ENCODE measurements around the gene DYNLT4. TPM values are rescaled to one million over a fixed set of nuclear protein-coding genes. Genes with fewer than 3 reads are reported as not detected.

Gene DYNLT4
- total RNA-seq, 4 donors from 2014 or later: 2.4 TPM; not detected in 3

DNA sequence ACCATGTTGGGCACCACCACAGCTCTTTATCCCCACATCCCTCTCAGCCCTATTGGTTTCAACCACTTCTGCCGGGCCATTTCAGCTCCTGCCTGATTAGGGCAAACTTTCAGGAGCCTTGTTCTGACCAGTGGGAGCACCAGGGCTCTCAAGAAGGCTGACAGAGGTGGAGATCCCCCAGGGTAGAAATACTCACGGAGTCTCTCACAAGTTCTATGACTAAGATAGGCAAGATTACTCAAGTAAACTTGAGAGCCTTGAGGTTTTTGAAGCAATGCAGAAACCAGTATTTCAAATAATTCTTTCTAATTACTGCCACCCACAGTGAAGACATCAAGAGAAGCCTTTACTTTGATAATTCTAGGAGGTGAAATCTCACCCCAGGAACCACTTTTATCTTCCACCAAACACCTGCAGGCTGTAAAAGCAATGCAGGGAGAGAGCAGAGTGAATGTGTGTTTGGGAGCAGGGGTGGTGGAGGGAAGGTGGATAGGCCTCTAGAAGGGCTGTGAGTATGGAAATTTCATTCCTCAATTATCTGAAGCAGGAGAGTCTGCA lies 42.5 kb upstream of the DYNLT4 start:
- intact Hi-C loops (cut with DNase I; ENCODE audit: low total_unique reads): no loop called here
- TF ChIP-seq, protein P1, sequence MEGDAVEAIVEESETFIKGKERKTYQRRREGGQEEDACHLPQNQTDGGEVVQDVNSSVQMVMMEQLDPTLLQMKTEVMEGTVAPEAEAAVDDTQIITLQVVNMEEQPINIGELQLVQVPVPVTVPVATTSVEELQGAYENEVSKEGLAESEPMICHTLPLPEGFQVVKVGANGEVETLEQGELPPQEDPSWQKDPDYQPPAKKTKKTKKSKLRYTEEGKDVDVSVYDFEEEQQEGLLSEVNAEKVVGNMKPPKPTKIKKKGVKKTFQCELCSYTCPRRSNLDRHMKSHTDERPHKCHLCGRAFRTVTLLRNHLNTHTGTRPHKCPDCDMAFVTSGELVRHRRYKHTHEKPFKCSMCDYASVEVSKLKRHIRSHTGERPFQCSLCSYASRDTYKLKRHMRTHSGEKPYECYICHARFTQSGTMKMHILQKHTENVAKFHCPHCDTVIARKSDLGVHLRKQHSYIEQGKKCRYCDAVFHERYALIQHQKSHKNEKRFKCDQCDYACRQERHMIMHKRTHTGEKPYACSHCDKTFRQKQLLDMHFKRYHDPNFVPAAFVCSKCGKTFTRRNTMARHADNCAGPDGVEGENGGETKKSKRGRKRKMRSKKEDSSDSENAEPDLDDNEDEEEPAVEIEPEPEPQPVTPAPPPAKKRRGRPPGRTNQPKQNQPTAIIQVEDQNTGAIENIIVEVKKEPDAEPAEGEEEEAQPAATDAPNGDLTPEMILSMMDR (IDR thresholded peaks at IDR 0.05): no peak
- no peak for TF ChIP-seq POLR2A (IDR thresholded peaks at IDR 0.05)
- H3K4me3 ChIP-seq (ENCODE audit: low read depth, poor library complexity, severe bottlenecking): no peak overlapping the region
- 65 to 70% methylated on average over 2 of the region's 2 CpGs for WGBS, 2 donors
- no peak for DNase-seq (ENCODE audit: low spot score in 2 of 2)

DNA sequence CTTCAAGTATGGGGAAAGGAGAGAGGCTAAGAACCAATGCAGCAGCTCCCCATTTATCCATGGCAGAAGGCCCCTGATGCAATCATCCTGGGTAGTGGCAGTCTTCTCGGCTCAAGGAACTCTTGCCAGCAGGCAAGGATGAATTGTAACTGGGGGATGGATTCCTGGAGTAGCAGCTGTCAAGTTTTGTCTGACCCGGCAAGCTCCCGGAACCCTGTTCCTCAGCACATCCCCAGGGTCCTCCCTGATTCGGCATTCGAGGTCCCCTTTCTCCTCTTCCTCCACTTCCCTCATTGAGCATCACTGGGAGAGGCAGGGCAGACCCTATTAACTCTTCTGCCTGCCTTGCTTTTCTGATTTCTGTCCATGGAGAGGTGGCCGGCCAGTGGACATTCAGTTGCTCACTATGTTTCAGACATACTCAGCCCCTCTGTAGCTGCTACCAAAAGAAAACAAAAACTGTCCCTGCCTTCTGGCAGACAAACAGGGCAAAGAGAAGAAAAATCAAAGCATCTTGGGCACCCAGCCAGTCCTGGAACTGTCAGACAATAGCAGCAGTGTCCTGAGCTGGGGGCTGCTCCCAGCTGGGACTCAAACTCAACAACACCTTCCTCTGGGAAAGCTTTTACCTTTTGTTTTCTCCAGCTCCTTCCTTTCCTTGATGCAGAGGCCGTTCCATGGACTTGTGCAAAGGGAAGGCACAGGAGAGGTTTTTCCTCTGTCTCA lies 41.5 kb upstream of the DYNLT4 start:
- WGBS, 2 donors: 63 to 73% methylated on average over 7 of the region's 7 CpGs
- TF ChIP-seq, protein P1 (IDR thresholded peaks at IDR 0.05): no peak
- no peak for TF ChIP-seq POLR2A (IDR thresholded peaks at IDR 0.05)
- intact Hi-C loops (cut with DNase I; ENCODE audit: low total_unique reads): no loop called here
- no peak overlapping the region for H3K4me3 ChIP-seq (ENCODE audit: low read depth, poor library complexity, severe bottlenecking)
- DNase-seq (ENCODE audit: low spot score in 2 of 2): no peak

DNA sequence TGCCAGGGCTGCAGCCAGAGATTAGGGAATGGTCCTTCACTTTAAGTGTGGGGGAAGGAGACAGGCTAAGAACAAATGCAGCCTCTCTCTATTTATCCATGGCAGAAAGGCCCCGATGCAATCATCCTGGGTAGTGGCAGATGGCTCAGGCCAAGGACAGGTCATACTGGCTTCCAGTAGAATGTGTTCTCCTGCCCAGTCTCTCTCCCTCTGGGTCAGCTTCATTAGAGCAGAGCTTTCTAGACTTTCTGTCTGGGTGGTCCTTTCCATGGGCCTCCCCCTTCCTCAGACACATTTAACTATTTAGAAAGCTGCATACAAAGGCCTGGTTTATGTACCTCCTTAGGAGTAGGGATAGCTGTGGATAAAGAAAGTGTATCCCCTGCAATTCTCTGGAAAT lies 40.7 kb upstream of the DYNLT4 start:
- DNase-seq (ENCODE audit: low spot score in 2 of 2): no peak
- no peak for TF ChIP-seq POLR2A (IDR thresholded peaks at IDR 0.05)
- TF ChIP-seq, protein P1 (IDR thresholded peaks at IDR 0.05): no peak
- 79 to 88% methylated on average over 1 of the region's 1 CpG for WGBS, 2 donors
- H3K4me3 ChIP-seq (ENCODE audit: low read depth, poor library complexity, severe bottlenecking): no peak overlapping the region
- intact Hi-C loops (cut with DNase I; ENCODE audit: low total_unique reads): no loop called here

DNA sequence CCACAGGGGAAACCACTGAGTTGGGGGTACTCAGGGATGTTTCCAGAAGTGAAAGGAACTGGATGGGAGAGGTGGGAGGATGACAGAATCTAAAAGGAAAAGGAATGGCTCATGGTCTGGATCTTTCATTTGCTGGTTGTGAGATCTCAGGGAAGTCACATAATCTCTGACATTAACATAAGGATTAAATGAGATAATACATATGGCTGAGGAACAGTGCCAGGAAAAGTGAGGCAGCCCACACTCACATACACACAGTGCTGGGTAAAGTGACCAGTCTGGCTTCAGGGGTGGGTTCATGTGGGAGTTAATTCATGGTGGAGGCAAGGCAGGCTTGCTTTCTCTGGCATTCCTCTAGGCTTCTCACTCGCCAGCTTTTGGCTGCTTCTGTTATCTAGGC lies 39.8 kb upstream of the DYNLT4 start:
- intact Hi-C loops (cut with DNase I; ENCODE audit: low total_unique reads): no loop called here
- 93 to 100% methylated on average over 1 of the region's 1 CpG for WGBS, 2 donors
- TF ChIP-seq, protein P1 (IDR thresholded peaks at IDR 0.05): no peak
- no peak for TF ChIP-seq POLR2A (IDR thresholded peaks at IDR 0.05)
- no peak overlapping the region for H3K4me3 ChIP-seq (ENCODE audit: low read depth, poor library complexity, severe bottlenecking)
- no peak for DNase-seq (ENCODE audit: low spot score in 2 of 2)

DNA sequence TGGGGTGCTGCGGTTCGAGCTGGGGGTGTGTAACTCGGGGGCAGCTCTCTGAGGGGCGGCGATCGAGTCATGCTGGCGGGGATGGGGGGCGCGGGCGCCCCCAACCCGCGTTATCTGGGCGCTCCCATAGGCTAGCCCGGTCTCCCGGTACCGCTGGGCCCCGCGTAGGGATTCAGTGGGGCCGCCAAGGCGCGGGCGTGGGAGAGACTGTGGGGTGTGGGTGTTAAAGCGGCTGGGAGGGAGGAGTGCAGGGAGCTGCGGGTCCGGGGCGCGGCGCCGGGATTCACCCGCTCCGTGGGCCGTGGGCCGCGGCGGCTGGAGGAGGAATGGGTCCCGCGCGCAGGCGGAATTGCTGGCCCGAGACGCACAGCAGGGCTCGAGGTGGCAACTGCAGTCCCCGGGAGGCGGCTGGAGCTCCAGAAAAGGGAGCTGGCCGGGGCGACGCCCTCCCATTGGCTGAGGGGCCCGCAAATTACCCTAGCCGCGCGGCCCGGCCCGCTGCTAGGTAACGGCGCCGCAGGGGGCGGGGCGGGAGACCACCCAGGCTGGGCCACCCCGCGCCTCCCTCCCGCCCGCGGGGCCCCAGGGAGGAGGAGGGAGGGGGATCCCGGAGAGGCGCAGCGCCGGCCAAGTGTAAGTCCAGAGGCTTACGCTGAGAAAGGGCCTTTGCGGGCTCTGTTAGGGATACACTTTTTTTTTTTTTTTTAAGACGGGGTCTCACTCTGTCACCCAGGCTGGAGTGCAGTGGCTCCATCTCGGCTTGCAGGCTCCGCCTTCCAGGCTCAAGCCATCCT lies 35.9 kb upstream of the DYNLT4 start, which contains the start of gene PTCH2:
Gene PTCH2, minus strand, starts transcription at position 392 of the 794 bp plus-strand sequence. Its CDS starts 321 bp downstream, at position 71.
- WGBS, 2 donors: 4% methylated on average over 23 to 56 of the region's 72 CpGs
- no peak for TF ChIP-seq POLR2A (IDR thresholded peaks at IDR 0.05)
- TF ChIP-seq, protein P1 (IDR thresholded peaks at IDR 0.05): no peak
- peak in 1 of 2 donors; percentile 92 for DNase-seq (ENCODE audit: low spot score in 2 of 2)
- H3K4me3 ChIP-seq (ENCODE audit: low read depth, poor library complexity, severe bottlenecking): peak within 1 kb of the TSS; percentile 39
- intact Hi-C loops (cut with DNase I; ENCODE audit: low total_unique reads): no loop called here
